Measurements from ENCODE around the gene DTD1.

DNA sequence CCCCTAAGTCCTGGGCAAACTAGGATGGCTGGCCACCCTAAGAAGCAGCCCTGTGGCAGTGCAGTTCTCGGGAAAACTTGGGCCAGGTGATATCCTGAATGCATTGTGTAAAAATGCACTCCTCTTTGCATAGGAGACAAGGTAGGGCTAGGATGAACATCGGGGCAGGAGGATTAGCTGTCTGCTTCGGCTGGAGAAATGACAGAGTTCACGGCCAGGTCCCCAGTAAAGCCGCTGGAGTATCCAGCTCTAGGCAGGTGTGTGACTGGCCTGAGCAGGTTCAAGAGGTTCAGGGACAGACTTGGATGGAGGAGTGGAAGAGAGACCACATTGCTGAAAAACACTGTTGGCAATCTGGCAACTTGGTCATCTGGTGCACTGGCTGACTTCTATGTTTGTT is 26.4 kb downstream of the DTD1 start:
- TF ChIP-seq, protein P1, sequence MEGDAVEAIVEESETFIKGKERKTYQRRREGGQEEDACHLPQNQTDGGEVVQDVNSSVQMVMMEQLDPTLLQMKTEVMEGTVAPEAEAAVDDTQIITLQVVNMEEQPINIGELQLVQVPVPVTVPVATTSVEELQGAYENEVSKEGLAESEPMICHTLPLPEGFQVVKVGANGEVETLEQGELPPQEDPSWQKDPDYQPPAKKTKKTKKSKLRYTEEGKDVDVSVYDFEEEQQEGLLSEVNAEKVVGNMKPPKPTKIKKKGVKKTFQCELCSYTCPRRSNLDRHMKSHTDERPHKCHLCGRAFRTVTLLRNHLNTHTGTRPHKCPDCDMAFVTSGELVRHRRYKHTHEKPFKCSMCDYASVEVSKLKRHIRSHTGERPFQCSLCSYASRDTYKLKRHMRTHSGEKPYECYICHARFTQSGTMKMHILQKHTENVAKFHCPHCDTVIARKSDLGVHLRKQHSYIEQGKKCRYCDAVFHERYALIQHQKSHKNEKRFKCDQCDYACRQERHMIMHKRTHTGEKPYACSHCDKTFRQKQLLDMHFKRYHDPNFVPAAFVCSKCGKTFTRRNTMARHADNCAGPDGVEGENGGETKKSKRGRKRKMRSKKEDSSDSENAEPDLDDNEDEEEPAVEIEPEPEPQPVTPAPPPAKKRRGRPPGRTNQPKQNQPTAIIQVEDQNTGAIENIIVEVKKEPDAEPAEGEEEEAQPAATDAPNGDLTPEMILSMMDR (IDR thresholded peaks at IDR 0.05; ENCODE audit: low read length), result no peak
- no peak for TF ChIP-seq EZH2 (IDR thresholded peaks at IDR 0.05; ENCODE audit: borderline replicate concordance, low read length)
